Measurements from ENCODE around the gene KCNC3. TPM values are rescaled to one million over a fixed set of nuclear protein-coding genes. Genes with fewer than 3 reads are reported as not detected.

KCNC3 gene
- total RNA-seq, 2 donors from 2014 or later = 8.6 to 10.7 TPM

DNA sequence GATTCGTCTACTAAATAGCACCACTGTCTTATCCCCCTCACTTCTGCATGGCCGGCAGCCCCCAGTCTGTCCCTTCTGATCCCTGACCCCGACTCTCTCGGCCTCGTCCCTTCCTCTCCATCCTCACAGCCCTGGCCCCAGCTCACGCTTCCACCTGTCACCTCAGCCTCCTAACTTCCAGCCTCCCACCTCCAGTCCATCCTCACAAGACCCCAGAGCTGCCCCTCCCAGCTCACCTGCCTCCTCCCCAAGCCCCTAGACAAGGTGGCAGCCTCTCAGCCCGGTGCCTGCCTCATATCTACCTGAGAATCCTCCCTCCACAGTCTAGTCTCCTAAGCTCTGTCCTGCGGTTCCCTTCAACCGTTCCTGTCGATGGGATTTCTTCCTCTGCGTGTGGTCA, 10.0 kb downstream of the KCNC3 start:
- H3K27me3 ChIP-seq (ENCODE audit: control insufficient read depth, insufficient read depth, low read length, poor library complexity, severe bottlenecking) = no peaks in the 10 kb centered on the region
- H3K9me3 ChIP-seq (ENCODE audit: control insufficient read depth, low read length) = no peaks in the 10 kb centered on the region
- H3K4me3 Mint-ChIP-seq = no peak overlapping the region
- peaks cover 14% of the 10 kb centered on the region for H3K27me3 Mint-ChIP-seq (ENCODE audit: insufficient read depth)
- peaks cover 5% of the 10 kb centered on the region for H3K4me1 Mint-ChIP-seq
- no peaks in the 10 kb centered on the region for H3K4me1 ChIP-seq (ENCODE audit: control insufficient read depth, insufficient read depth, low read length)
- 88 to 93% methylated on average over 7 to 11 of the region's 11 CpGs for WGBS, 2 experiments (ENCODE audit: insufficient coverage in 1 of 2, insufficient read length in 1 of 2)
- TF ChIP-seq, protein P1, sequence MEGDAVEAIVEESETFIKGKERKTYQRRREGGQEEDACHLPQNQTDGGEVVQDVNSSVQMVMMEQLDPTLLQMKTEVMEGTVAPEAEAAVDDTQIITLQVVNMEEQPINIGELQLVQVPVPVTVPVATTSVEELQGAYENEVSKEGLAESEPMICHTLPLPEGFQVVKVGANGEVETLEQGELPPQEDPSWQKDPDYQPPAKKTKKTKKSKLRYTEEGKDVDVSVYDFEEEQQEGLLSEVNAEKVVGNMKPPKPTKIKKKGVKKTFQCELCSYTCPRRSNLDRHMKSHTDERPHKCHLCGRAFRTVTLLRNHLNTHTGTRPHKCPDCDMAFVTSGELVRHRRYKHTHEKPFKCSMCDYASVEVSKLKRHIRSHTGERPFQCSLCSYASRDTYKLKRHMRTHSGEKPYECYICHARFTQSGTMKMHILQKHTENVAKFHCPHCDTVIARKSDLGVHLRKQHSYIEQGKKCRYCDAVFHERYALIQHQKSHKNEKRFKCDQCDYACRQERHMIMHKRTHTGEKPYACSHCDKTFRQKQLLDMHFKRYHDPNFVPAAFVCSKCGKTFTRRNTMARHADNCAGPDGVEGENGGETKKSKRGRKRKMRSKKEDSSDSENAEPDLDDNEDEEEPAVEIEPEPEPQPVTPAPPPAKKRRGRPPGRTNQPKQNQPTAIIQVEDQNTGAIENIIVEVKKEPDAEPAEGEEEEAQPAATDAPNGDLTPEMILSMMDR (conservative IDR thresholded peaks at IDR 0.05) = no peak
- no peak overlapping the region for H3K27ac ChIP-seq (ENCODE audit: low read depth, low read length)
- no peaks in the 10 kb centered on the region for H3K9me3 Mint-ChIP-seq
- H3K9ac ChIP-seq (ENCODE audit: extremely low read depth, low read length, poor library complexity, severe bottlenecking) = no peak overlapping the region
- peaks cover 10% of the 10 kb centered on the region for H3K36me3 Mint-ChIP-seq (ENCODE audit: low read depth)
- H3K36me3 ChIP-seq (ENCODE audit: control insufficient read depth, insufficient read depth, low read length) = no peaks in the 10 kb centered on the region
- H3K4me3 ChIP-seq (ENCODE audit: low read length) = no peak overlapping the region
- no peak for DNase-seq
- no peak overlapping the region for H3K27ac Mint-ChIP-seq

DNA sequence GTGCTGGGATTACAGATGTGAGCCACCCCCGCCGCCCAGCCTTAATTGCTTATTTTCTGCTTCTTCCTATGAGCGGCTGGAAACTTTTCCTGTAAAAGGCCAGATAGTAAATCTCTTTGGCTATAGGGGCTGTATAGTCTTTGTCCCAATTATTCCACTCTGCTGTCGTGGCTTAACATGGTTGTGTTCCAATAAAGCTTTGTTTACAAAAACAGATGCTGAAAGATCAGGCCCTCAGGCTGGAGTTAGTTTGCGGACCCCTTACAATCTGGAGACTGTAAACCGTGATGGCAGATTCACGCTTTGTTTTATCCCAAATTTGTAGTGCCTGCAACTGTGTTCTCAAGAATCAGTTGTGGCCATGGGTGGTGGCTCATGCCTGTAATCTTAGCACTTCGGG, 10.7 kb downstream of the KCNC3 start:
- Histone ChIP-seq H3K36me3 (ENCODE audit: control insufficient read depth, insufficient read depth, low read length) (no peaks in the 10 kb centered on the region), H3K27ac (ENCODE audit: low read depth, low read length) (no peak overlapping the region), H3K27me3 (ENCODE audit: control insufficient read depth, insufficient read depth, low read length, poor library complexity, severe bottlenecking) (peaks cover 4% of the 10 kb centered on the region), H3K4me1 (ENCODE audit: control insufficient read depth, insufficient read depth, low read length) (no peaks in the 10 kb centered on the region), H3K9me3 (ENCODE audit: control insufficient read depth, low read length) (no peaks in the 10 kb centered on the region), H3K9ac (ENCODE audit: extremely low read depth, low read length, poor library complexity, severe bottlenecking) (no peak overlapping the region), H3K4me3 (ENCODE audit: low read length) (no peak overlapping the region)
- Mint-ChIP-seq H3K27me3 (ENCODE audit: insufficient read depth) (peaks cover 16% of the 10 kb centered on the region), H3K4me3 (no peak overlapping the region), H3K36me3 (ENCODE audit: low read depth) (peaks cover 10% of the 10 kb centered on the region), H3K4me1 (peaks cover 11% of the 10 kb centered on the region), H3K27ac (no peak overlapping the region), H3K9me3 (no peaks in the 10 kb centered on the region)
- 84 to 86% methylated on average over 6 to 8 of the region's 8 CpGs for WGBS, 2 experiments (ENCODE audit: insufficient coverage in 1 of 2, insufficient read length in 1 of 2)
- no peak for DNase-seq
- TF ChIP-seq, protein P1 (conservative IDR thresholded peaks at IDR 0.05) = no peak

DNA sequence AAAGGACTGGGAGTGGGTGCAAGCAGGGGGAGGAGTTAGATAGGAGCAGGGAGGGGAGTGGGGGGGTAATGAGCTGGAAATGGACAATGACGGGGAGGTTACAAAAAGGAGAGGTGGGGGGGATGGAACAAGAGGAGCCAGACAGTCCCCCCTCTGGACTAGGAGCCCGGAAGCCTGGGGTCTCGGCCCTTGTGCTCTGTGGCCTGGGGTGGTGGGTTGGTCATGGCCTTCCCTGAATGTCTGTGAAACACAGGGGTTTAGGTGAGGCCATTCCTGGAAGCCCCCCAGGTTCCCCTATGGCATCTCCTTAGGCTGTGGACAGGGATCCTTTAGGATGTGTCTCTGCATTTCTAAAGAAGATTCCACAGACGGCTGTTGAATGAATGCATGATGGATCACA, 12.1 kb downstream of the KCNC3 start:
- Histone ChIP-seq H3K4me3 (ENCODE audit: low read length) (no peak overlapping the region), H3K4me1 (ENCODE audit: control insufficient read depth, insufficient read depth, low read length) (no peaks in the 10 kb centered on the region), H3K9ac (ENCODE audit: extremely low read depth, low read length, poor library complexity, severe bottlenecking) (no peak overlapping the region), H3K27me3 (ENCODE audit: control insufficient read depth, insufficient read depth, low read length, poor library complexity, severe bottlenecking) (peaks cover 10% of the 10 kb centered on the region), H3K9me3 (ENCODE audit: control insufficient read depth, low read length) (no peaks in the 10 kb centered on the region), H3K27ac (ENCODE audit: low read depth, low read length) (no peak overlapping the region), H3K36me3 (ENCODE audit: control insufficient read depth, insufficient read depth, low read length) (no peaks in the 10 kb centered on the region)
- WGBS, 2 experiments (ENCODE audit: insufficient coverage in 1 of 2, insufficient read length in 1 of 2) = 68 to 100% methylated on average over 2 to 4 of the region's 4 CpGs
- Mint-ChIP-seq H3K9me3 (no peaks in the 10 kb centered on the region), H3K27me3 (ENCODE audit: insufficient read depth) (peaks cover 20% of the 10 kb centered on the region), H3K36me3 (ENCODE audit: low read depth) (peaks cover 6% of the 10 kb centered on the region), H3K27ac (no peak overlapping the region), H3K4me1 (peaks cover 18% of the 10 kb centered on the region), H3K4me3 (no peak overlapping the region)
- TF ChIP-seq, protein P1 (conservative IDR thresholded peaks at IDR 0.05) = no peak
- DNase-seq = no peak

Data from endodermal cell (in vitro differentiated cells).